Measurements from ENCODE around the gene PPP1R16B. TPM values are rescaled to one million over a fixed set of nuclear protein-coding genes. Genes with fewer than 3 reads are reported as not detected.

The PPP1R16B gene
- total RNA-seq, 1 donor from 2014 or later: 6.4 TPM

DNA sequence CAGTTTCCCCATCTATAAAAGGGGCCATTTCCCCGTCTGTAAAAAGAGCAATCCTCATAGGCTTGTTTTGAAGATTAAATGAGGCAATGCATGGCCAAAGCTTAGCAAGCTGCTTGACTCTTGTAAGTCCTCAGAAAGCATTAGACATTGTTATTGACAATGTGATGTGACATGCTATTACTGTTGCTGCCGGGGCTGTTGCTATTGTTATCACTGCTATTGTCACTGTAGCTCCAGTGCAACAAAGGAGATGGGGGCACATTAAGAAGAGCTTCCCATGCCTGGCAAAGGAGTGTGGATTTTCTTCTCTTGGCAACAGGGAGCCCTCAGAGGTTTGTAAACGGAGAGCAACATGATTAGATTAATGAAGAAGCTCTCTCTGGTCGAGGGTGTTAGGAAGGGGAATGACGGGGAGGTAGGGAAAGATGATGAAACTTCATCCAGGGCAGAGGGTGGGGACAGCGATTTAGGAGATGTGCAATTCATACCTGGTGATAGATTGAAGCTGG, 87.6 kb downstream of the PPP1R16B start:
- no peak overlapping the region for H3K27ac ChIP-seq
- no peaks in the 10 kb centered on the region for H3K27me3 ChIP-seq
- intact Hi-C loops (cut with DNase I): no loop called here
- no peak for TF ChIP-seq POLR2AphosphoS5 (IDR thresholded peaks at IDR 0.05; ENCODE audit: insufficient read depth in 1 of 2, low read depth in 1 of 2)
- TF ChIP-seq POLR2A (IDR thresholded peaks at IDR 0.05): no peak
- TF ChIP-seq, protein P1, sequence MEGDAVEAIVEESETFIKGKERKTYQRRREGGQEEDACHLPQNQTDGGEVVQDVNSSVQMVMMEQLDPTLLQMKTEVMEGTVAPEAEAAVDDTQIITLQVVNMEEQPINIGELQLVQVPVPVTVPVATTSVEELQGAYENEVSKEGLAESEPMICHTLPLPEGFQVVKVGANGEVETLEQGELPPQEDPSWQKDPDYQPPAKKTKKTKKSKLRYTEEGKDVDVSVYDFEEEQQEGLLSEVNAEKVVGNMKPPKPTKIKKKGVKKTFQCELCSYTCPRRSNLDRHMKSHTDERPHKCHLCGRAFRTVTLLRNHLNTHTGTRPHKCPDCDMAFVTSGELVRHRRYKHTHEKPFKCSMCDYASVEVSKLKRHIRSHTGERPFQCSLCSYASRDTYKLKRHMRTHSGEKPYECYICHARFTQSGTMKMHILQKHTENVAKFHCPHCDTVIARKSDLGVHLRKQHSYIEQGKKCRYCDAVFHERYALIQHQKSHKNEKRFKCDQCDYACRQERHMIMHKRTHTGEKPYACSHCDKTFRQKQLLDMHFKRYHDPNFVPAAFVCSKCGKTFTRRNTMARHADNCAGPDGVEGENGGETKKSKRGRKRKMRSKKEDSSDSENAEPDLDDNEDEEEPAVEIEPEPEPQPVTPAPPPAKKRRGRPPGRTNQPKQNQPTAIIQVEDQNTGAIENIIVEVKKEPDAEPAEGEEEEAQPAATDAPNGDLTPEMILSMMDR (IDR thresholded peaks at IDR 0.05): no peak
- H3K4me3 ChIP-seq: no peak overlapping the region
- H3K9me3 ChIP-seq: no peaks in the 10 kb centered on the region
- no peak for DNase-seq (ENCODE audit: extremely low spot score in 2 of 2)
- H3K36me3 ChIP-seq: no peaks in the 10 kb centered on the region
- peaks cover 14% of the 10 kb centered on the region for H3K4me1 ChIP-seq

GRCh38 chr20:38893565-38894090, 88.1 kb downstream of the PPP1R16B start:
- TF ChIP-seq POLR2AphosphoS5 (IDR thresholded peaks at IDR 0.05; ENCODE audit: insufficient read depth in 1 of 2, low read depth in 1 of 2) (no peak), POLR2A (IDR thresholded peaks at IDR 0.05) (no peak)
- TF ChIP-seq, protein P1 (IDR thresholded peaks at IDR 0.05): peak; percentile 48 to 81 (median 61)
- Histone ChIP-seq H3K4me3 (no peak overlapping the region), H3K36me3 (no peaks in the 10 kb centered on the region), H3K4me1 (peaks cover 14% of the 10 kb centered on the region), H3K27ac (no peak overlapping the region), H3K27me3 (no peaks in the 10 kb centered on the region), H3K9me3 (no peaks in the 10 kb centered on the region)
- intact Hi-C loops (cut with DNase I): no loop called here
- no peak for DNase-seq (ENCODE audit: extremely low spot score in 2 of 2)

GRCh38 chr20:38894091-38894847, 88.8 kb downstream of the PPP1R16B start:
- intact Hi-C loops (cut with DNase I): no loop called here
- H3K27me3 ChIP-seq: no peaks in the 10 kb centered on the region

GRCh38 chr20:38895098-38895949, 89.8 kb downstream of the PPP1R16B start:
- TF ChIP-seq POLR2AphosphoS5 (IDR thresholded peaks at IDR 0.05; ENCODE audit: insufficient read depth in 1 of 2, low read depth in 1 of 2) (no peak), POLR2A (IDR thresholded peaks at IDR 0.05) (no peak)
- TF ChIP-seq, protein P1 (IDR thresholded peaks at IDR 0.05): no peak
- Histone ChIP-seq H3K27me3 (no peaks in the 10 kb centered on the region), H3K36me3 (no peaks in the 10 kb centered on the region), H3K9me3 (no peaks in the 10 kb centered on the region), H3K4me3 (no peak overlapping the region), H3K27ac (no peak overlapping the region), H3K4me1 (peaks cover 14% of the 10 kb centered on the region)
- intact Hi-C loops (cut with DNase I): no loop called here
- no peak for DNase-seq (ENCODE audit: extremely low spot score in 2 of 2)

More at GRCh38 chr20:38894091-38894847, 88.8 kb downstream of the PPP1R16B start:
- Histone ChIP-seq H3K36me3 (no peaks in the 10 kb centered on the region), H3K4me1 (peaks cover 14% of the 10 kb centered on the region), H3K9me3 (no peaks in the 10 kb centered on the region), H3K27ac (no peak overlapping the region), H3K4me3 (no peak overlapping the region)
- no peak for DNase-seq (ENCODE audit: extremely low spot score in 2 of 2)
- TF ChIP-seq POLR2AphosphoS5 (IDR thresholded peaks at IDR 0.05; ENCODE audit: insufficient read depth in 1 of 2, low read depth in 1 of 2) (no peak), POLR2A (IDR thresholded peaks at IDR 0.05) (no peak)
- TF ChIP-seq, protein P1 (IDR thresholded peaks at IDR 0.05): peak in 1 of 3 experiments; percentile 21

Data from vagina (tissue), 2 donors.